Colonic mucosa (tissue), 4 donors: ENCODE results near the gene COL4A2. TPM values are rescaled to one million over a fixed set of nuclear protein-coding genes. Genes with fewer than 3 reads are reported as not detected.

Experiments used
- DNase-seq: peaks from one replicate; pipeline ENCODE4 v3.0.0-alpha.2; 2020
- H3K27ac ChIP-seq: fragments of 200-600 bp; one replicate; pipeline ENCODE4 v1.8.0; 2021
- H3K27me3 ChIP-seq: fragments of 200-600 bp; one replicate; pipeline ENCODE4 v1.8.0; 2021
- H3K36me3 ChIP-seq: fragments of 200-600 bp; one replicate; pipeline ENCODE4 v1.8.0; 2021
- H3K4me1 ChIP-seq: fragments of 200-600 bp; one replicate; pipeline ENCODE4 v1.8.0; 2021; ENCODE audit warnings: mild to moderate bottlenecking
- H3K4me3 ChIP-seq: fragments of 200-600 bp; one replicate; pipeline ENCODE4 v1.8.0; 2021
- H3K9ac ChIP-seq, 2 donors: one replicate each; pipeline ENCODE4 v1.7.0; 2013; ENCODE audit warnings: control low read depth in 2 of 2, low read depth in 2 of 2, low read length in 2 of 2
- H3K9me3 ChIP-seq: fragments of 200-600 bp; one replicate; pipeline ENCODE4 v1.8.0; 2021
- CTCF ChIP-seq: fragments of 200-600 bp; IDR thresholded peaks from one replicate; pipeline ENCODE4 v1.8.0; 2022; ENCODE audit warnings: antibody characterized with exemption, mild to moderate bottlenecking
- intact Hi-C: fragments of 100-400 bp; cut with DNase I; formaldehyde crosslinking; loops from one replicate; pipeline ENCODE4 v1.14.1; 2022
- total RNA-seq, 2 donors: library from RNA; stranded (reverse); fragmentation: NEBNext Ultra II Directional in 1 of 2; extraction: Animal tissue kit (Norgen Biotek cat#: 25700) in 1 of 2; gene quantifications; one replicate each; pipeline ENCODE4 v1.2.1, GENCODE V29; 2021
- donor health status: healthy.
- donor health status: DM: no; HTN: no; CAD: no.
- donor health status: DM: no; HTN: no; CAD: no.

COL4A2 gene
- total RNA-seq, 2 donors from 2014 or later = 61.1 to 111 TPM

GRCh38 chr13:110468986-110469495, 162.0 kb downstream of the COL4A2 start:
- DNase-seq = no peak
- H3K9me3 ChIP-seq = no peaks in the 10 kb centered on the region
- H3K36me3 ChIP-seq = no peaks in the 10 kb centered on the region
- intact Hi-C loops = no loop called here
- no peak for TF ChIP-seq CTCF
- no peaks in the 10 kb centered on the region for H3K4me1 ChIP-seq
- H3K27ac ChIP-seq = no peak overlapping the region
- H3K4me3 ChIP-seq = no peak overlapping the region
- H3K27me3 ChIP-seq = no peaks in the 10 kb centered on the region
- no peak overlapping the region for H3K9ac ChIP-seq

GRCh38 chr13:110469597-110469996, 162.5 kb downstream of the COL4A2 start:
- H3K36me3 ChIP-seq = no peaks in the 10 kb centered on the region
- intact Hi-C loops = no loop called here
- TF ChIP-seq CTCF = no peak

DNA sequence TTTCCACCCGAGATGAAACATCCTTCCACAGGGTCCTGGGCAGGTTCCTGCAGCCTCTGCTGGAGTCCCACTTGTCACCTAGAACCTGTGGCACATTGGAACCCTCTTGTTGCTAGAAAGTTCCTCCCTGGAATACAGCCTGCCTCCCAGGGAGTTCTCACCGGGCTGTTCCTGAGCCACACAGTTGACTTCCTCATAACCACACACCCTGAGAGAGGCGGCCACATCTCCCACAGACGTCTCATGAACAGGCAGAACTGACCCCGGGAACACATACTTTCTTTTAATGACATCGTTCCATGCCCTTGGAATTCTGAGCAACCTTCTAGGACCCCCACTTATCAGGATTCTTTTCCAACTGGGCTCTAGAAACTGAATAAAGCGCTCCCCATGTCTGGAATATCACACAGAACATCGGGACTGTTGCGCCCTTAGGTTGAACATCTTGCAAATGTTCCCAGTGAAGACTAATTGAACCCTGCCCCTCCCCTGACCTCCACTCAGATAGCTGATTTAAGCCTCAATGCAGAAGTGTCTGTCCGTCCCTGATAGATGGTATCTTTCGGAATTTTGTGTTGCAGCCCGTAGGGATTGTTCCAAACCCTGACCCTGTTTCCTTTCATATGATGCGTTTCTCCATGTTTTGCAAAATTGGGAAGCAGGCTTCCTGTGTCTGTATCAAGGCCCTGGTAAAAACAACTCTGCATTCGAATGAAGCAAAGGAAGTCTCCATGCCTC, 163.4 kb downstream of the COL4A2 start:
- no peaks in the 10 kb centered on the region for H3K36me3 ChIP-seq
- H3K27me3 ChIP-seq = no peaks in the 10 kb centered on the region
- intact Hi-C loops = no loop called here
- no peak overlapping the region for H3K4me3 ChIP-seq
- H3K4me1 ChIP-seq = no peaks in the 10 kb centered on the region
- no peak overlapping the region for H3K9ac ChIP-seq
- no peak overlapping the region for H3K27ac ChIP-seq
- TF ChIP-seq CTCF = no peak
- H3K9me3 ChIP-seq = no peaks in the 10 kb centered on the region
- DNase-seq = no peak

More at GRCh38 chr13:110469597-110469996, 162.5 kb downstream of the COL4A2 start:
- H3K27ac ChIP-seq = no peak overlapping the region
- no peak overlapping the region for H3K9ac ChIP-seq
- H3K4me1 ChIP-seq = no peaks in the 10 kb centered on the region
- no peaks in the 10 kb centered on the region for H3K27me3 ChIP-seq
- H3K4me3 ChIP-seq = no peak overlapping the region
- H3K9me3 ChIP-seq = no peaks in the 10 kb centered on the region
- DNase-seq = no peak

DNA sequence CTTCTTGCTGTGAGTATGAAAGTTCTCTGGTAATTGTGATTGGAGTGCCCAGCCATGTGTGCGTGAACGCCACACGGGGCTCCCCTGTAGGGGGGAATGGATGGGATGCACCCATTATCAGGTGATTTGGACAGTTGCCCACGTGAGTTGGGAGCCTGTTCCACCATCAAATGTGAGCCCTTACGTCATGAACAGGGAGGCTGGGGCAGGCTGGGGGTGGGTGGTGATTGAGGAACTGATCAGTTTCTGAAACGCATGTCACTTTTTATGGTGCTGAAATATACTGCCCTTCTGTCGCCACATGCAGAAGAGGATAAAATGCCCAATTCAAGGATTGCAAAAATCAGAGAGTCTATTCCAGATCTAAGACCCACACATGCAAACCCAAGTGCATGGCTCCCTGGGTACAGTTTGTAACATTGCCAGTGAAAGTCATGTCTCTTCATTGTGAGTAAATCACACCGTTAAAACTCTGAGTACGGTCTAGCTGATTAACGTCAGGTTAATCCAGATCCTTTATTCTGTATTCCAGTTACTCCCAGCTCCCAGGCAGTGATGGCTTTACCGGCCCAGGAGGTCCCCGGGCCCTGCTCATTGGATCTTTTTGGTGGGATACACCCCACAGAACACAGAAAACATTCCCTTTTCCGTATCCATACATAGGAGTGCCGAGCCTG, 164.2 kb downstream of the COL4A2 start:
- no peak overlapping the region for H3K27ac ChIP-seq
- no peaks in the 10 kb centered on the region for H3K27me3 ChIP-seq
- no peaks in the 10 kb centered on the region for H3K36me3 ChIP-seq
- H3K9ac ChIP-seq = peak overlapping the region in 1 of 2 donors; percentile 12
- H3K4me3 ChIP-seq = no peak overlapping the region
- intact Hi-C loops = no loop called here
- DNase-seq = peak; percentile 48
- TF ChIP-seq CTCF = no peak
- no peaks in the 10 kb centered on the region for H3K9me3 ChIP-seq
- H3K4me1 ChIP-seq = no peaks in the 10 kb centered on the region

DNA sequence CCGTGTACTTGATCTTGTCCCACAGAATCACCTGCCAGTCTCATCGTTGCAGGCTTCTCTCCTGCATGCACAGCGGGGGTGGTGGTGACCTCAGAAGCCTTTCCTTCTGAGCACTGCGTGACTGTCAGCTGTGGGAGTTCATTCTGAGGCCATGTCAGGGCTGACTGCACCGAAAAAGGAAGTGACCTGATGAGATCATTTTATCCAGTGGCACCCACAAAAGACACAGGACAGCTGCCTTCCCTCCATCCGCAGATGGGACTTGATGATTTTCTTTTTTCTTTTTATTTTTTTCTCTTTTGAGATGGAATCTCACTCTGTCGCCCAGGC, 164.7 kb downstream of the COL4A2 start:
- no peaks in the 10 kb centered on the region for H3K4me1 ChIP-seq

More for the DNA sequence above, 164.7 kb downstream of the COL4A2 start:
- H3K36me3 ChIP-seq = no peaks in the 10 kb centered on the region
- no peaks in the 10 kb centered on the region for H3K9me3 ChIP-seq
- peak; percentile 57 for DNase-seq
- no peak overlapping the region for H3K4me3 ChIP-seq
- no peak for TF ChIP-seq CTCF
- peak overlapping the region in 1 of 2 donors; percentile 12 for H3K9ac ChIP-seq
- H3K27ac ChIP-seq = no peak overlapping the region
- intact Hi-C loops = no loop called here
- H3K27me3 ChIP-seq = no peaks in the 10 kb centered on the region
